Parathyroid adenoma (tissue), 2 donors: ENCODE data around the gene APBA2.

ENCODE experiments used
- H2AFZ ChIP-seq: fragments of 300-600 bp; sonication (generic); one replicate; pipeline ENCODE4 v1.7.0; 2017; ENCODE audit warnings: antibody characterized with exemption, mild to moderate bottlenecking
- H3K27ac ChIP-seq: fragments of 300-600 bp; sonication (generic); one replicate; pipeline ENCODE4 v1.7.0; 2017
- H3K27me3 ChIP-seq: fragments of 300-600 bp; sonication (generic); one replicate; pipeline ENCODE4 v1.7.0; 2017; ENCODE audit warnings: low read length; ENCODE audit not compliant: control insufficient read depth, insufficient read depth
- H3K36me3 ChIP-seq: fragments of 300-600 bp; sonication (generic); one replicate; pipeline ENCODE4 v1.7.0; 2017; ENCODE audit warnings: low read length; ENCODE audit not compliant: control insufficient read depth, insufficient read depth
- H3K4me1 ChIP-seq: fragments of 300-600 bp; sonication (generic); one replicate; pipeline ENCODE4 v1.7.0; 2017; ENCODE audit warnings: control low read depth
- H3K4me2 ChIP-seq: fragments of 300-600 bp; sonication (generic); one replicate; pipeline ENCODE4 v1.7.0; 2017; ENCODE audit warnings: low read length
- H3K4me3 ChIP-seq: fragments of 300-600 bp; sonication (generic); one replicate; pipeline ENCODE4 v1.7.0; 2017; ENCODE audit warnings: low read depth, low read length
- H3K79me2 ChIP-seq: fragments of 300-600 bp; sonication (generic); one replicate; pipeline ENCODE4 v1.7.0; 2017; ENCODE audit warnings: control low read depth
- H3K9ac ChIP-seq: fragments of 300-600 bp; sonication (generic); one replicate; pipeline ENCODE4 v1.7.0; 2017; ENCODE audit warnings: mild to moderate bottlenecking
- H3K9me3 ChIP-seq: fragments of 300-600 bp; sonication (generic); one replicate; pipeline ENCODE4 v1.7.0; 2017; ENCODE audit warnings: low read length; ENCODE audit not compliant: control insufficient read depth
- TF ChIP-seq, protein P1 (sequence below): fragments of 300-600 bp; sonication (generic); IDR thresholded peaks from one replicate; pipeline ENCODE4 v1.7.0; 2017; ENCODE audit warnings: antibody characterized with exemption, mild to moderate bottlenecking
- donor health status: primary hyperparathyroidism.

APBA2 gene

DNA sequence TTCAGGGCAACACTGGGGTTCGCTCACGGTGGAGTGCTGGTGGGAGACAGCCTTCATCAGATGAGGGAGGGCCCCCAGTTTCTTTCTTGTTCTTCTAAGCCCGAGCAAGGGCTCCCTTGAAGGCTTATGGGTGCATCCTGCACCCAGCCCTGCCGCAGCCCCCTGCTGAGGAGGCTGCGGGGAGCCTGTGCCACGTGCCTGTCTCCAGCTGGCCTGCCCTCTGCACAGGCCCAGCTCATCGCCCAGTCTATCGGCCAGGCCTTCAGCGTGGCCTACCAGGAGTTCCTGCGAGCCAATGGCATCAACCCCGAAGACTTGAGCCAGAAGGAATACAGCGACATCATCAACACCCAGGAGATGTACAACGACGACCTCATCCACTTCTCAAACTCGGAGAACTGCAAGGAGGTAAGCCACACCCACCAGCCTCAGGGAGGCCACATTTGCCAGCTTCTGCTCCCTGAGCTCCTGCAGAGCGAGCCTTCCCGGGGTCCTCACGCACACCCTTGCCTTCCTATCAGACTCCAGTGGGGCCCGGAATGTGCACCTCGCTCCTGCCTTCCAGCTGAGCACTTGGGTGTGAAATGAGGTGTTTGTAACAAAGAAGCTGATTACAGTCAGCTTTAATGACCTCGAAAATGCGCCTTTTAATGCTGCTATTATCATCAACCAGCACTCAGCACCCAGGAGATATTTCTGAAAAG, 219.5 kb downstream of the APBA2 start:
- no peak overlapping the region for H2AFZ ChIP-seq
- no peaks in the 10 kb centered on the region for H3K36me3 ChIP-seq
- H3K27ac ChIP-seq: no peak overlapping the region
- no peaks in the 10 kb centered on the region for H3K9me3 ChIP-seq
- no peak overlapping the region for H3K9ac ChIP-seq
- no peak overlapping the region for H3K4me2 ChIP-seq
- no peaks in the 10 kb centered on the region for H3K79me2 ChIP-seq
- no peaks in the 10 kb centered on the region for H3K4me1 ChIP-seq
- H3K4me3 ChIP-seq: no peak overlapping the region
- H3K27me3 ChIP-seq: no peaks in the 10 kb centered on the region
- TF ChIP-seq, protein P1, sequence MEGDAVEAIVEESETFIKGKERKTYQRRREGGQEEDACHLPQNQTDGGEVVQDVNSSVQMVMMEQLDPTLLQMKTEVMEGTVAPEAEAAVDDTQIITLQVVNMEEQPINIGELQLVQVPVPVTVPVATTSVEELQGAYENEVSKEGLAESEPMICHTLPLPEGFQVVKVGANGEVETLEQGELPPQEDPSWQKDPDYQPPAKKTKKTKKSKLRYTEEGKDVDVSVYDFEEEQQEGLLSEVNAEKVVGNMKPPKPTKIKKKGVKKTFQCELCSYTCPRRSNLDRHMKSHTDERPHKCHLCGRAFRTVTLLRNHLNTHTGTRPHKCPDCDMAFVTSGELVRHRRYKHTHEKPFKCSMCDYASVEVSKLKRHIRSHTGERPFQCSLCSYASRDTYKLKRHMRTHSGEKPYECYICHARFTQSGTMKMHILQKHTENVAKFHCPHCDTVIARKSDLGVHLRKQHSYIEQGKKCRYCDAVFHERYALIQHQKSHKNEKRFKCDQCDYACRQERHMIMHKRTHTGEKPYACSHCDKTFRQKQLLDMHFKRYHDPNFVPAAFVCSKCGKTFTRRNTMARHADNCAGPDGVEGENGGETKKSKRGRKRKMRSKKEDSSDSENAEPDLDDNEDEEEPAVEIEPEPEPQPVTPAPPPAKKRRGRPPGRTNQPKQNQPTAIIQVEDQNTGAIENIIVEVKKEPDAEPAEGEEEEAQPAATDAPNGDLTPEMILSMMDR: no peak

- Histone ChIP-seq H2AFZ (no peak overlapping the region), H3K36me3 (no peaks in the 10 kb centered on the region), H3K4me2 (no peak overlapping the region), H3K27me3 (no peaks in the 10 kb centered on the region), H3K9ac (no peak overlapping the region), H3K27ac (no peak overlapping the region), H3K4me1 (no peaks in the 10 kb centered on the region), H3K9me3 (no peaks in the 10 kb centered on the region), H3K4me3 (no peak overlapping the region), H3K79me2 (no peaks in the 10 kb centered on the region)
- TF ChIP-seq, protein P1: no peak
Measured at GRCh38 chr15:29106116-29106515, 220.3 kb downstream of the APBA2 start.

DNA sequence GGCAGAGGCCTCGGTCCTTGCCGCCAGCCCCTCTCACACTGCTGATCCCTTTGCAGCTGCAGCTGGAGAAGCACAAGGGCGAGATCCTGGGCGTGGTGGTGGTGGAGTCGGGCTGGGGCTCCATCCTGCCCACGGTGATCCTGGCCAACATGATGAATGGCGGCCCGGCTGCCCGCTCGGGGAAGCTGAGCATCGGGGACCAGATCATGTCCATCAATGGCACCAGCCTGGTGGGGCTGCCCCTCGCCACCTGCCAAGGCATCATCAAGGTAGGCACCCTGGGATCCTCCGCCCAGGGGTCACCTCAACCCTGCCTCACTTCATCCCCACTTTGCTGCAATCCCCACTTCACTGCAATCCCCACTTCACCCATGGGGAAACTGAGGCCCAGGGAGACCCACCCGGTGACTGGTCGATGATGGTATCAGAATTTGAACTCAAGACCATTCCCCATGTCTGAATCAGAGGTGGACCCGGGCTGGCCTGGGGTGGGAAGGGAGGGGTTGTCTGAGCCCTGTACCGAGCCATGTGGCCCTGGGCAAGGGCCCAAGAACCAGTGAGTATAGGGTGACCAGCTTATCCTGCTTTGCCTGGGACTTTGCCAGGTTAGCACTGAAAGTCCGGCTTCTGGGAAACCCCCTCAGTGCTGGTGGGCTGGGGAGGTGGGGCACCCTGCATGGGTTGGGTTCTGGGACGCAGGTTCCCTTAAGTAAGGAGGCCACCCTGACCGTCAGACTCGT, 220.9 kb downstream of the APBA2 start:
- Histone ChIP-seq H3K79me2 (no peaks in the 10 kb centered on the region), H3K36me3 (no peaks in the 10 kb centered on the region), H3K4me1 (no peaks in the 10 kb centered on the region), H3K4me2 (no peak overlapping the region), H3K9me3 (no peaks in the 10 kb centered on the region), H3K27me3 (no peaks in the 10 kb centered on the region), H3K4me3 (no peak overlapping the region), H2AFZ (no peak overlapping the region), H3K9ac (no peak overlapping the region), H3K27ac (no peak overlapping the region)
- TF ChIP-seq, protein P1: no peak

GRCh38 chr15:29107291-29107890, 221.6 kb downstream of the APBA2 start:
- no peak overlapping the region for H2AFZ ChIP-seq
- H3K9me3 ChIP-seq: no peaks in the 10 kb centered on the region
- H3K4me2 ChIP-seq: no peak overlapping the region
- no peak overlapping the region for H3K27ac ChIP-seq
- TF ChIP-seq, protein P1: no peak
- no peak overlapping the region for H3K4me3 ChIP-seq
- no peaks in the 10 kb centered on the region for H3K27me3 ChIP-seq
- no peaks in the 10 kb centered on the region for H3K79me2 ChIP-seq
- H3K9ac ChIP-seq: no peak overlapping the region
- no peaks in the 10 kb centered on the region for H3K36me3 ChIP-seq
- no peaks in the 10 kb centered on the region for H3K4me1 ChIP-seq
